H1 (cell line): Measurements from ENCODE around the gene OR51G1.

Experiments used
- CREB1 ChIP-seq: IDR thresholded peaks from 2 replicates; pipeline ENCODE4 v1.6.1; 2012; ENCODE audit warnings: inconsistent platforms
- CTCF ChIP-seq, 3 experiments: IDR thresholded peaks; 1 replicate in 2 of 3; 2 replicates in 1 of 3; pipeline versions ENCODE4 v1.5.1 to v1.6.1; 2011; ENCODE audit warnings: low read length in 3 of 3, mild to moderate bottlenecking in 3 of 3, inconsistent platforms in 2 of 3, low read depth in 1 of 3, moderate library complexity in 1 of 3; ENCODE audit not compliant: insufficient read depth in 1 of 3; ENCODE audit errors: control extremely low read depth in 1 of 3
- EZH2 ChIP-seq: fragments of 200-600 bp; sonication (generic); IDR thresholded peaks from 2 replicates; pipeline ENCODE4 v1.7.1; 2012; ENCODE audit warnings: low read depth, mild to moderate bottlenecking, moderate library complexity, low read length, inconsistent platforms; ENCODE audit not compliant: severe bottlenecking
- POLR2AphosphoS5 ChIP-seq: IDR thresholded peaks from 2 replicates; pipeline ENCODE4 v1.6.1; 2011; ENCODE audit warnings: low read depth, low read length
- RAD21 ChIP-seq, 2 experiments: IDR thresholded peaks in 1 of 2; conservative IDR thresholded peaks in 1 of 2; 2 replicates each; pipeline ENCODE4 v1.6.1; 2011; ENCODE audit warnings: low read depth in 2 of 2, low read length in 2 of 2, improper control_type of control experiment in 1 of 2, inconsistent platforms in 1 of 2, mild to moderate bottlenecking in 1 of 2, moderate library complexity in 1 of 2
- SIN3A ChIP-seq, 2 experiments: IDR thresholded peaks in 1 of 2; conservative IDR thresholded peaks in 1 of 2; 2 replicates each; pipeline ENCODE4 v1.6.1; 2011 to 2012; ENCODE audit warnings: low read length in 2 of 2, improper control_type of control experiment in 1 of 2, low read depth in 1 of 2, mild to moderate bottlenecking in 1 of 2

GRCh38 chr11:4924239-4924638, at the start of gene OR51G1:
- no peak for TF ChIP-seq RAD21 (IDR thresholded peaks at IDR 0.05 in 1 of 2, conservative IDR thresholded peaks at IDR 0.05 in 1 of 2; ENCODE audit: low read depth in 2 of 2, low read length in 2 of 2)
- no peak for TF ChIP-seq CTCF (IDR thresholded peaks at IDR 0.05; ENCODE audit: control extremely low read depth in 1 of 3, insufficient read depth in 1 of 3, low read depth in 1 of 3, low read length in 3 of 3)
- TF ChIP-seq POLR2AphosphoS5, result no peak
- TF ChIP-seq SIN3A (conservative IDR thresholded peaks at IDR 0.05 in 1 of 2, IDR thresholded peaks at IDR 0.05 in 1 of 2; ENCODE audit: low read depth in 1 of 2, low read length in 2 of 2), result no peak
- no peak for TF ChIP-seq EZH2
- no peak for TF ChIP-seq CREB1
